Vagina (tissue), 2 donors: ENCODE measurements around the gene RELT. TPM values are rescaled to one million over a fixed set of nuclear protein-coding genes. Genes with fewer than 3 reads are reported as not detected.

Experiments
- DNase-seq, 2 donors: peaks; one replicate each; pipeline ENCODE4 v3.0.0-alpha.2; 2017; ENCODE audit errors: extremely low spot score in 2 of 2
- H3K27ac ChIP-seq: fragments of 200-600 bp; sonication (generic); one replicate; pipeline ENCODE4 v1.5.1; 2019
- H3K27me3 ChIP-seq: fragments of 200-600 bp; sonication (generic); one replicate; pipeline ENCODE4 v1.5.1; 2019
- H3K36me3 ChIP-seq, 2 donors: fragments of 200-600 bp; sonication (generic); one replicate each; pipeline ENCODE4 v1.5.1; 2017 to 2019
- H3K4me1 ChIP-seq: fragments of 200-600 bp; sonication (generic); one replicate; pipeline ENCODE4 v1.5.1; 2019
- H3K4me3 ChIP-seq, 2 donors: fragments of 200-600 bp; sonication (generic); 1 replicate in 1 of 2; 2 replicates in 1 of 2; pipeline ENCODE4 v1.5.1; 2016 to 2019
- H3K9me3 ChIP-seq: fragments of 200-600 bp; sonication (generic); one replicate; pipeline ENCODE4 v1.5.1; 2019
- POLR2A ChIP-seq, 2 donors: fragments of 450-650 bp; IDR thresholded peaks; one replicate each; pipeline ENCODE4 v1.6.1; 2017; ENCODE audit warnings: antibody characterized with exemption in 2 of 2, mild to moderate bottlenecking in 2 of 2, moderate library complexity in 2 of 2
- POLR2AphosphoS5 ChIP-seq, 2 donors: sonication (generic); formaldehyde crosslinking; IDR thresholded peaks; one replicate each; pipeline ENCODE4 v1.9.0; 2017; ENCODE audit warnings: antibody characterized with exemption in 2 of 2, mild to moderate bottlenecking in 2 of 2, low read depth in 1 of 2; ENCODE audit not compliant: insufficient read depth in 1 of 2
- intact Hi-C: fragments of 100-400 bp; cut with DNase I; formaldehyde crosslinking; loops from one replicate; pipeline ENCODE4 v1.15.1; 2023
- total RNA-seq: library from RNA; depleted of rRNA; stranded (reverse); fragments of >200 nt; gene quantifications from one replicate; pipeline ENCODE4 v1.2.3, GENCODE V29; 2016
- TF ChIP-seq, protein P1 (sequence below), 3 experiments: fragments of 450-650 bp in 2 of 3; fragments of 200-600 bp in 1 of 3; sonication (generic) in 1 of 3; IDR thresholded peaks; one replicate each; pipeline ENCODE4 v1.5.1; 2017 to 2019; ENCODE audit warnings: antibody characterized with exemption in 3 of 3, mild to moderate bottlenecking in 2 of 3, moderate library complexity in 2 of 3

RELT gene
- total RNA-seq, 1 donor from 2014 or later: 6.1 TPM

DNA sequence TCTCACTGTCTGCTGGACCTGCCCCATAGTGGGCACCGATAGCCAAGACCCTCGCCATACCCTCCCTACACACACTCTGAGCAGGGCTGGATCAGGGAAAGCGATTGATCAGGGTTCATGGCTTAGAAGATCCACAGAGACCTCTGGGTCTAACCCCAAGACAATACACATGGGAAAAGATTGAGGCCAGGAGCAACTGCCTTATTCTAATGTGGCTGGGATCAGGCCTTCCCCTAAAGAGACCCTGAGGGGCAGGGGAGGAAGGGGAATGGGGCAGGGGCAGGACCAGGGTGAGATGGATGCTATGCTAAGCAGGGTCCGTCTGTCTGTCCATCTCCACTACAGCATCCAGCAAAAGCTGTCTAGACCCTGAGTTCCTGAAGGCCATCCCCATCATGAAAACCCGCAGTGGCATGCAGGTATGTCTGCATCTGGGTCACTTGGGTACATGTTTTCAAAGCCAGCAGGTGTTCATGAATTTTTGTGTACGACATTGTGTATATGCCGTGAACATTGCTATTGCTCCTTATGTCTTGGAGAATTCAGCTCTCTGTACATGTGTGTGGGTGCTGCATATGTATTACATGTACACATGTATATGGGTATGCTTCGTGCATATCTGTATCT, 15.3 kb upstream of the RELT start:
- H3K36me3 ChIP-seq: peaks cover 0 to 73% of the 10 kb centered on the region in 2 donors
- TF ChIP-seq POLR2A (IDR thresholded peaks at IDR 0.05): no peak
- TF ChIP-seq POLR2AphosphoS5 (IDR thresholded peaks at IDR 0.05; ENCODE audit: insufficient read depth in 1 of 2, low read depth in 1 of 2): no peak
- TF ChIP-seq, protein P1, sequence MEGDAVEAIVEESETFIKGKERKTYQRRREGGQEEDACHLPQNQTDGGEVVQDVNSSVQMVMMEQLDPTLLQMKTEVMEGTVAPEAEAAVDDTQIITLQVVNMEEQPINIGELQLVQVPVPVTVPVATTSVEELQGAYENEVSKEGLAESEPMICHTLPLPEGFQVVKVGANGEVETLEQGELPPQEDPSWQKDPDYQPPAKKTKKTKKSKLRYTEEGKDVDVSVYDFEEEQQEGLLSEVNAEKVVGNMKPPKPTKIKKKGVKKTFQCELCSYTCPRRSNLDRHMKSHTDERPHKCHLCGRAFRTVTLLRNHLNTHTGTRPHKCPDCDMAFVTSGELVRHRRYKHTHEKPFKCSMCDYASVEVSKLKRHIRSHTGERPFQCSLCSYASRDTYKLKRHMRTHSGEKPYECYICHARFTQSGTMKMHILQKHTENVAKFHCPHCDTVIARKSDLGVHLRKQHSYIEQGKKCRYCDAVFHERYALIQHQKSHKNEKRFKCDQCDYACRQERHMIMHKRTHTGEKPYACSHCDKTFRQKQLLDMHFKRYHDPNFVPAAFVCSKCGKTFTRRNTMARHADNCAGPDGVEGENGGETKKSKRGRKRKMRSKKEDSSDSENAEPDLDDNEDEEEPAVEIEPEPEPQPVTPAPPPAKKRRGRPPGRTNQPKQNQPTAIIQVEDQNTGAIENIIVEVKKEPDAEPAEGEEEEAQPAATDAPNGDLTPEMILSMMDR (IDR thresholded peaks at IDR 0.05): no peak

DNA sequence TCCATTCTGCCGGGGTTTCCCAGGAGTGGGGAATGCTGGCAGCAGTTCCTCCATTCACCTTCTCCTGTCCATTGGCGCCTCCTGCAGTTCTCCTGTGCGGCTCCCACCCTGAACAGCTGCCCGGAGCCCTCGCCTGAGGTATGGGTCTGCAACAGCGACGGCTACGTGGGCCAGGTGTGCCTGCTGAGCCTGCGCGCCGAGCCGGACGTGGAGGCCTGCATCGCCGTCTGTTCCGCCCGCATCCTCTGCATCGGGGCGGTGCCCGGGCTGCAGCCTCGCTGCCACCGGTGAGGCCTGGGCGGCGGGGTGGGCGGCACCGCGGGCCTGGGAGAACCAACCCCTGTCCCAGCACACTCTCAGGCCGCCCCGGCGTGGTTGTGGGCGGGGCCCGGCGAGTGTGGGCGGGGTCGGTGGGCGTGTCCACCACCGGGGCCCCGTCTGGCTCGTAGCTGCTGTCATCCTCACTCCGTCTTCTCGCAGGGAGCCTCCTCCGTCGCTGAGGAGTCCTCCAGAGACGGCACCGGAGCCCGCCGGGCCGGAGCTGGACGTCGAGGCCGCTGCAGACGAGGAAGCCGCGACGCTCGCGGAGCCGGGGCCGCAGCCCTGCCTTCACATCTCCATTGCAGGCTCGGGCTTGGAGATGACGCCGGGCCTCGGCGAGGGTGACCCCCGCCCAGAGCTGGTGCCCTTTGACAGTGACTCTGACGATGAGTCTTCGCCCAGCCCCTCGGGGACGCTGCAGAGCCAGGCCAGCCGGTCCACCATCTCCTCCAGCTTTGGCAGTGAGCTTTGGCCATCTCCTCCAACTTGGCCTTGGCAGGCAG, 14.0 kb upstream of the RELT start:
- Histone ChIP-seq H3K4me1 (no peaks in the 10 kb centered on the region), H3K27ac (no peak overlapping the region), H3K4me3 (no peak overlapping the region), H3K36me3 (peaks cover 0 to 66% of the 10 kb centered on the region in 2 donors), H3K27me3 (no peaks in the 10 kb centered on the region), H3K9me3 (no peaks in the 10 kb centered on the region)
- no peak for DNase-seq
- TF ChIP-seq POLR2A (IDR thresholded peaks at IDR 0.05): no peak
- TF ChIP-seq, protein P1 (IDR thresholded peaks at IDR 0.05): no peak
- TF ChIP-seq POLR2AphosphoS5 (IDR thresholded peaks at IDR 0.05; ENCODE audit: insufficient read depth in 1 of 2, low read depth in 1 of 2): no peak
- intact Hi-C loops: no loop called here

More for the DNA sequence above, 15.3 kb upstream of the RELT start:
- Histone ChIP-seq H3K4me3 (no peak overlapping the region), H3K27ac (no peak overlapping the region), H3K9me3 (no peaks in the 10 kb centered on the region), H3K27me3 (no peaks in the 10 kb centered on the region), H3K4me1 (no peaks in the 10 kb centered on the region)
- intact Hi-C loops: no loop called here
- DNase-seq: no peak

DNA sequence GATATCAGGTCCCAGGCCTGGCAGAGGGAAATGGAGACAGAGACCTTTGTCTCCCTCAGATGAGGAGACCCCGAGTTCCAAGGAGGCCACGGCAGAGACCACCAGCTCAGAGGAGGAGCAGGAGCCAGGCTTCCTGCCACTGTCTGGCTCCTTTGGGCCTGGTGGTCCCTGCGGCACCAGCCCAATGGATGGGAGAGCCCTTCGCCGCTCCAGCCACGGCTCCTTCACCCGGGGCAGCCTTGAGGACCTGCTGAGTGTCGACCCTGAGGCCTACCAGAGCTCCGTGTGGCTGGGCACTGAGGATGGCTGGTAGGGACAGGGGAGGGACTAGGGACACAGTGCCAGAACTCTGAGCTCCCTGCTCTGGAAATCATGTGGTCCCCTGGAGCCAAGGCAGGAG, 13.1 kb upstream of the RELT start:
- H3K27ac ChIP-seq: no peak overlapping the region
- no peak for DNase-seq
- H3K4me1 ChIP-seq: no peaks in the 10 kb centered on the region
- intact Hi-C loops: no loop called here
- TF ChIP-seq POLR2A (IDR thresholded peaks at IDR 0.05): no peak
- TF ChIP-seq, protein P1 (IDR thresholded peaks at IDR 0.05): no peak
- TF ChIP-seq POLR2AphosphoS5 (IDR thresholded peaks at IDR 0.05; ENCODE audit: insufficient read depth in 1 of 2, low read depth in 1 of 2): no peak
- no peak overlapping the region for H3K4me3 ChIP-seq
- no peaks in the 10 kb centered on the region for H3K27me3 ChIP-seq
- H3K36me3 ChIP-seq: peaks cover 0 to 66% of the 10 kb centered on the region in 2 donors
- H3K9me3 ChIP-seq: no peaks in the 10 kb centered on the region

DNA sequence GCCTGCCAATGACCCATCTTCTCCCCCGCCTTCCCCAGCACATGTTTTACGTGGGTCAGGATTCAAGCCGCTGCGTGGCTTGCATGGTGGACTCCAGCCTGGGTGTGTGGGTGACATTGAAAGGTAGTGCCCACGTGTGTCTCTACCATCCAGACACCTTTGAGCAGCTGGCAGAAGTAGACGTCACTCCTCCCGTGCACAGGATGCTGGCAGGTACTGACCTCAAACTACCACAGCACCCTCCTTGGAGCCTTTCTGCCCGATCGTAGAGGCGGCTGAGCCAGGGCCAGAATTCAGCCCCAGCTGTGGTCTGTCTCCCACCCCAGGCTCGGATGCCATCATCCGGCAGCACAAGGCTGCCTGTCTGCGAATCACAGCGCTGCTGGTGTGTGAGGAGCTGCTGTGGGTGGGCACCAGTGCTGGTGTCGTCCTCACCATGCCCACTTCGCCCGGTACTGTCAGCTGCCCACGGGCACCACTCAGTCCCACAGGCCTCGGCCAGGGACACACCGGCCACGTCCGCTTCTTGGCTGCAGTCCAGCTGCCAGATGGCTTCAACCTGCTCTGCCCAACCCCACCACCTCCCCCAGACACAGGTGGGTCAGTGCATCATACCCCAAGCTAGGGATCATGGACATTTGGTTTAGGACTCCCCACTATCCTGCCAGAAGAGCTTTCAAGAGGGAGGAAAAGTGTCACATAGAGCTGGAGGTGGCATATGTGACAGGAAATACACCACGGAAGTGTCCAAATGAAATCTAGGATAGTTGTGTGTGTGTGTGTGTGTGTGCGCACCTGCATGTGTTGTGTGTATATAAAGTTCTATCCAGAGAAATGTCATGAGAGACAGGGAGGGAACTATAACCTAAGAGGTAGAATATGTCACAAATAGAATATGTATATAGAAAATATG, 10.6 kb upstream of the RELT start:
- TF ChIP-seq POLR2A (IDR thresholded peaks at IDR 0.05): no peak
- TF ChIP-seq, protein P1 (IDR thresholded peaks at IDR 0.05): no peak
- no peak for TF ChIP-seq POLR2AphosphoS5 (IDR thresholded peaks at IDR 0.05; ENCODE audit: insufficient read depth in 1 of 2, low read depth in 1 of 2)
- H3K27ac ChIP-seq: no peak overlapping the region
- H3K36me3 ChIP-seq: peaks cover 0 to 56% of the 10 kb centered on the region in 2 donors
- intact Hi-C loops: no loop called here
- H3K4me3 ChIP-seq: no peak overlapping the region
- no peaks in the 10 kb centered on the region for H3K27me3 ChIP-seq
- no peaks in the 10 kb centered on the region for H3K9me3 ChIP-seq
- H3K4me1 ChIP-seq: no peaks in the 10 kb centered on the region
- no peak for DNase-seq
